Fibroblast of pulmonary artery (primary cell): ENCODE data around the gene NCKAP1.

Experiments used
- DNase-seq: peaks from one replicate; pipeline ENCODE4 v3.0.0-alpha.2; 2010; ENCODE audit warnings: low read depth
- H3K4me3 ChIP-seq: replicated peaks from 2 replicates; pipeline ENCODE4 v1.5.1; 2011; ENCODE audit warnings: low read depth, mild to moderate bottlenecking, control low read depth, low read length, moderate library complexity
- CTCF ChIP-seq: IDR thresholded peaks from 2 replicates; pipeline ENCODE4 v1.5.1; 2011; ENCODE audit warnings: mild to moderate bottlenecking, control low read depth, low read length, inconsistent platforms; ENCODE audit errors: missing control alignments

The NCKAP1 gene

GRCh38 chr2:182911813-182912517 lies 126.3 kb downstream of the NCKAP1 start:
- H3K4me3 ChIP-seq: no peak overlapping the region
- TF ChIP-seq CTCF: no peak
- no peak for DNase-seq

- no peak overlapping the region for H3K4me3 ChIP-seq
- no peak for DNase-seq
- no peak for TF ChIP-seq CTCF
These were observed 127.3 kb downstream of the NCKAP1 start for GRCh38 chr2:182910965-182911364.

- no peak for TF ChIP-seq CTCF
- no peak for DNase-seq
- H3K4me3 ChIP-seq: no peak overlapping the region
These were observed 131.0 kb downstream of the NCKAP1 start for GRCh38 chr2:182907081-182907830.

GRCh38 chr2:182906454-182906853 lies 131.8 kb downstream of the NCKAP1 start:
- DNase-seq: no peak
- TF ChIP-seq CTCF: no peak
- H3K4me3 ChIP-seq: no peak overlapping the region

GRCh38 chr2:182904844-182905243 lies 133.4 kb downstream of the NCKAP1 start:
- no peak for DNase-seq
- no peak overlapping the region for H3K4me3 ChIP-seq
- TF ChIP-seq CTCF: no peak

- no peak for TF ChIP-seq CTCF
- no peak for DNase-seq
- no peak overlapping the region for H3K4me3 ChIP-seq
These were observed 134.7 kb downstream of the NCKAP1 start for GRCh38 chr2:182903566-182903965.
